Stimulated activated CD8-positive, alpha-beta memory T cell treated with anti-CD3 and anti-CD28 coated beads, Interleukin-12 subunit alpha, Interleukin-12 subunit beta, amount 100 ng/mL, for 24 hours (primary cell): Measurements from ENCODE around the gene OS9.

Source experiments
- DNase-seq: peaks from one replicate; pipeline ENCODE4 v3.0.0-alpha.2; 2020; ENCODE audit errors: extremely low read depth

The OS9 gene

GRCh38 chr12:57752668-57753000 is 58.7 kb downstream of the OS9 start:
- no peak for DNase-seq

GRCh38 chr12:57753756-57754337 is 59.9 kb downstream of the OS9 start:
- no peak for DNase-seq

GRCh38 chr12:57754411-57755193 is 60.7 kb downstream of the OS9 start, which contains the start of gene MARCHF9:
TSS of gene MARCHF9 (plus strand) at chr12:57755103. CDS start at chr12:57755529, 426 bp downstream.
- DNase-seq: no peak

GRCh38 chr12:57755194-57755453 is 61.2 kb downstream of the OS9 start:
- no peak for DNase-seq

- DNase-seq: no peak
Measured at GRCh38 chr12:57755454-57756372, 61.8 kb downstream of the OS9 start.

- no peak for DNase-seq
Measured at GRCh38 chr12:57756406-57757341, 62.7 kb downstream of the OS9 start.

GRCh38 chr12:57757771-57758170 is 63.8 kb downstream of the OS9 start:
- no peak for DNase-seq

- DNase-seq: no peak
Measured at GRCh38 chr12:57758552-57759359, 64.8 kb downstream of the OS9 start.

- no peak for DNase-seq
Measured at GRCh38 chr12:57759360-57759980, 65.5 kb downstream of the OS9 start.

- DNase-seq: no peak
Measured at GRCh38 chr12:57760347-57760982, 66.5 kb downstream of the OS9 start.

GRCh38 chr12:57761391-57761998 is 67.6 kb downstream of the OS9 start:
- no peak for DNase-seq

- DNase-seq: no peak
Measured at GRCh38 chr12:57762463-57762862, 68.5 kb downstream of the OS9 start.

- no peak for DNase-seq
Measured at GRCh38 chr12:57763881-57764661, 70.1 kb downstream of the OS9 start.

- DNase-seq: no peak
Measured at GRCh38 chr12:57764662-57765002, 70.7 kb downstream of the OS9 start.

GRCh38 chr12:57765003-57765697 is 71.2 kb downstream of the OS9 start:
- DNase-seq: no peak

GRCh38 chr12:57765698-57766463 is 71.9 kb downstream of the OS9 start:
- DNase-seq: no peak
